Activated T-cell treated with anti-CD3 and anti-CD28 coated beads, Interleukin-2, amount 50 U/mL, for 72 hours (primary cell): ENCODE data around the gene ABR. TPM values are rescaled to one million over a fixed set of nuclear protein-coding genes. Genes with fewer than 3 reads are reported as not detected.

Source experiments
- ATAC-seq, 2 donors: fragments of 150-1000 bp; cut with Tn5 transposase; replicated peaks in 1 of 2; 2 replicates each; pipeline ENCODE4 v1.10.0; 2021; ENCODE audit warnings: moderate library complexity in 2 of 2, mild to moderate bottlenecking in 1 of 2
- DNase-seq, 2 donors: peaks; one replicate each; pipeline ENCODE4 v3.0.0; 2021 to 2022; ENCODE audit warnings: mixed read lengths in 1 of 2
- H3K27ac Mint-ChIP-seq: one replicate; pipeline ENCODE4 v1.8.0; 2022; ENCODE audit warnings: mild to moderate bottlenecking, moderate library complexity, mixed read lengths
- H3K27me3 Mint-ChIP-seq: one replicate; pipeline ENCODE4 v1.8.0; 2022; ENCODE audit warnings: low read depth, mixed read lengths
- H3K36me3 Mint-ChIP-seq, 2 donors: one replicate each; pipeline ENCODE4 v1.8.0; 2022; ENCODE audit warnings: mixed read lengths in 2 of 2, mild to moderate bottlenecking in 1 of 2; ENCODE audit not compliant: insufficient read depth in 2 of 2
- H3K4me1 Mint-ChIP-seq: one replicate; pipeline ENCODE4 v1.8.0; 2022; ENCODE audit warnings: low read depth, mixed read lengths
- H3K4me3 Mint-ChIP-seq, 2 donors: one replicate each; pipeline ENCODE4 v1.8.0; 2022; ENCODE audit warnings: mild to moderate bottlenecking in 2 of 2, mixed read lengths in 2 of 2, moderate library complexity in 2 of 2
- H3K9me3 Mint-ChIP-seq, 2 donors: one replicate each; pipeline ENCODE4 v1.8.0; 2022; ENCODE audit warnings: mixed read lengths in 2 of 2
- total RNA-seq, 2 donors: library from RNA; stranded (reverse); gene quantifications; one replicate each; pipeline ENCODE4 v1.2.3, GENCODE V29; 2022

The ABR gene
- total RNA-seq, 2 donors from 2014 or later = 65.8 to 70.8 TPM

DNA sequence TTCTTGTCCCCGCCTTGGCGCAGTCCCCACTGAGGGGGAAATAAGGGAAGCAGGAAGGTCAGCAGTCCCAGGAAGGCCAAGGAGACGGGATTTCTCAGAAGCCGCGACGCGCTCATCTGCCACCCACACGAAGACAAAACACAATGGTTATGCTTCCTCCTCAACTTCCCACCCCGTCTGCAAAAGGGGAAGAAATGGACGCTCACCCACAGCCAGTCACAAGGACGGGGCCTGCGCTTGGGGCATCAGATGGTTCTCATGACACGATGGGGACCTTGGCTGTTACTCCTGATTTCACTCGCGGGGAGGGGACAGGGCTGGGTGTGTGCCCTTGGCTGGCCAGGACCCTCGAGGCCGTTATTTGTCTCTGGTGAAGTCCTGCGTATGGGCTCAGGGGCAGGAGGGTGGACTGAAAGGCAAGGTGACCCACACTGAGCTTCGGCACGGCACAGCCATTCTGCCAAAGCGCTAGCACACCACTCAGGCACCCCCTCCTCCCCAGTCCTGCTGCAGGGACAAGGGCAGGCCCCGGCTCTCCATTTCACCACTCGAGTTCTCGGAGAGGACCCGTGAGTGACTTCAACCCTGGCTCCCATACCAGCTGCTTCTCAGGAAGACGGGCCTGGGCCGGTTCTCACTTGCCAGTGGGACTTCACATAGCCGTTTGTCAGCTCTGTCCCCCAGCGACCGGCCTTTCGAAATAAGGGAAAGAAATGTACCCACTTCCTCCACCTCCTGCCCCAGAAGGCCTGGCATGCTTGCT is 84.5 kb downstream of the ABR start:
- no peaks in the 10 kb centered on the region for H3K27me3 Mint-ChIP-seq
- H3K9me3 Mint-ChIP-seq = no peaks in the 10 kb centered on the region
- ATAC-seq = no peak

GRCh38 chr17:1094591-1094990 is 85.2 kb downstream of the ABR start:
- no peaks in the 10 kb centered on the region for H3K9me3 Mint-ChIP-seq
- ATAC-seq = no peak

More for the DNA sequence above, 84.5 kb downstream of the ABR start:
- Mint-ChIP-seq H3K4me1 (peaks cover 30% of the 10 kb centered on the region), H3K4me3 (no peak overlapping the region), H3K36me3 (peaks cover 0 to 6% of the 10 kb centered on the region in 2 donors), H3K27ac (no peak overlapping the region)
- DNase-seq = no peak

GRCh38 chr17:1091900-1092299 is 87.9 kb downstream of the ABR start:
- no peaks in the 10 kb centered on the region for H3K9me3 Mint-ChIP-seq
- no peak for DNase-seq
- no peak overlapping the region for H3K4me3 Mint-ChIP-seq
- no peak overlapping the region for H3K27ac Mint-ChIP-seq
- H3K4me1 Mint-ChIP-seq = peaks cover 2% of the 10 kb centered on the region
- peaks cover 0 to 2% of the 10 kb centered on the region in 2 donors for H3K36me3 Mint-ChIP-seq
- ATAC-seq = no peak
- H3K27me3 Mint-ChIP-seq = no peaks in the 10 kb centered on the region

More at GRCh38 chr17:1094591-1094990, 85.2 kb downstream of the ABR start:
- Mint-ChIP-seq H3K27me3 (no peaks in the 10 kb centered on the region), H3K4me1 (peaks cover 29% of the 10 kb centered on the region), H3K4me3 (no peak overlapping the region), H3K36me3 (peaks cover 0 to 6% of the 10 kb centered on the region in 2 donors), H3K27ac (no peak overlapping the region)
- no peak for DNase-seq

DNA sequence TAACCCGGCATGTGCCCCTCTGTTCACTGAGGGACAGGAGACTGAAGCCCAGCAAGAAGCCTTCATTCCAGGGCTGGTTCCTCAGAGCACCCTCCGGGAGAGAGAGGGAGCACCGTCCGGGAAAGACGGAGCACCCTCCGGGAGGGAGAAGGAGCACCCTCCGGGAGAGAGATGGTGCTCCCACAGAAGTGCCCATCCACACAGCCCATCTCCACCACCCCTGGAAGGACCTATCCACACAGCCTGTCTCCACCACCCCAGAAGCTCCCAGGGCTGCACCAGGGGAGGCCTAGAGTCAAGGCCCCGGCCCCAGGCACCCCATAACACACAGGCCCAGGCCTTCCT is 88.6 kb downstream of the ABR start:
- Mint-ChIP-seq H3K27me3 (no peaks in the 10 kb centered on the region), H3K27ac (no peak overlapping the region), H3K9me3 (no peaks in the 10 kb centered on the region), H3K4me1 (no peaks in the 10 kb centered on the region), H3K4me3 (no peak overlapping the region), H3K36me3 (peaks cover 0 to 2% of the 10 kb centered on the region in 2 donors)
- DNase-seq (no peak), ATAC-seq (no peak)

GRCh38 chr17:1090465-1091189 is 89.2 kb downstream of the ABR start:
- no peaks in the 10 kb centered on the region for H3K27me3 Mint-ChIP-seq
- peaks cover 0 to 2% of the 10 kb centered on the region in 2 donors for H3K36me3 Mint-ChIP-seq
- DNase-seq (no peak), ATAC-seq (no peak)
- no peaks in the 10 kb centered on the region for H3K9me3 Mint-ChIP-seq
- no peak overlapping the region for H3K4me3 Mint-ChIP-seq
- H3K27ac Mint-ChIP-seq = no peak overlapping the region
- H3K4me1 Mint-ChIP-seq = no peaks in the 10 kb centered on the region

- no peak overlapping the region for H3K4me3 Mint-ChIP-seq
- ATAC-seq (no peak), DNase-seq (no peak)
- no peaks in the 10 kb centered on the region for H3K27me3 Mint-ChIP-seq
- H3K9me3 Mint-ChIP-seq = no peaks in the 10 kb centered on the region
- peaks cover 0 to 3% of the 10 kb centered on the region in 2 donors for H3K36me3 Mint-ChIP-seq
- no peak overlapping the region for H3K27ac Mint-ChIP-seq
- H3K4me1 Mint-ChIP-seq = no peaks in the 10 kb centered on the region
Observed at GRCh38 chr17:1089915-1090314, 89.9 kb downstream of the ABR start.

- Mint-ChIP-seq H3K27ac (no peak overlapping the region), H3K36me3 (peaks cover 0 to 1% of the 10 kb centered on the region in 2 donors), H3K27me3 (no peaks in the 10 kb centered on the region), H3K4me1 (no peaks in the 10 kb centered on the region), H3K9me3 (no peaks in the 10 kb centered on the region), H3K4me3 (no peak overlapping the region)
- ATAC-seq (no peak), DNase-seq (no peak)
Observed at GRCh38 chr17:1087381-1088241, 92.2 kb downstream of the ABR start.

GRCh38 chr17:1083451-1084187 is 96.2 kb downstream of the ABR start:
- H3K27ac Mint-ChIP-seq = no peak overlapping the region
- H3K4me1 Mint-ChIP-seq = no peaks in the 10 kb centered on the region
- ATAC-seq = no peak
- H3K4me3 Mint-ChIP-seq = no peak overlapping the region
- no peaks in the 10 kb centered on the region for H3K9me3 Mint-ChIP-seq
- no peaks in the 10 kb centered on the region for H3K27me3 Mint-ChIP-seq
- no peak for DNase-seq
- H3K36me3 Mint-ChIP-seq = peaks cover 0 to 1% of the 10 kb centered on the region in 2 donors

GRCh38 chr17:1082579-1082978 is 97.2 kb downstream of the ABR start:
- Mint-ChIP-seq H3K4me3 (no peak overlapping the region), H3K36me3 (peaks cover 0 to 1% of the 10 kb centered on the region in 2 donors), H3K27me3 (no peaks in the 10 kb centered on the region), H3K27ac (no peak overlapping the region), H3K4me1 (no peaks in the 10 kb centered on the region), H3K9me3 (no peaks in the 10 kb centered on the region)
- no peak for ATAC-seq
- DNase-seq = no peak

- H3K4me1 Mint-ChIP-seq = no peaks in the 10 kb centered on the region
- no peak overlapping the region for H3K4me3 Mint-ChIP-seq
- no peaks in the 10 kb centered on the region for H3K27me3 Mint-ChIP-seq
- ATAC-seq (no peak), DNase-seq (no peak)
- no peaks in the 10 kb centered on the region for H3K9me3 Mint-ChIP-seq
- H3K36me3 Mint-ChIP-seq = no peaks in the 10 kb centered on the region
- no peak overlapping the region for H3K27ac Mint-ChIP-seq
Observed at GRCh38 chr17:1078831-1079561, 100.8 kb downstream of the ABR start.

DNA sequence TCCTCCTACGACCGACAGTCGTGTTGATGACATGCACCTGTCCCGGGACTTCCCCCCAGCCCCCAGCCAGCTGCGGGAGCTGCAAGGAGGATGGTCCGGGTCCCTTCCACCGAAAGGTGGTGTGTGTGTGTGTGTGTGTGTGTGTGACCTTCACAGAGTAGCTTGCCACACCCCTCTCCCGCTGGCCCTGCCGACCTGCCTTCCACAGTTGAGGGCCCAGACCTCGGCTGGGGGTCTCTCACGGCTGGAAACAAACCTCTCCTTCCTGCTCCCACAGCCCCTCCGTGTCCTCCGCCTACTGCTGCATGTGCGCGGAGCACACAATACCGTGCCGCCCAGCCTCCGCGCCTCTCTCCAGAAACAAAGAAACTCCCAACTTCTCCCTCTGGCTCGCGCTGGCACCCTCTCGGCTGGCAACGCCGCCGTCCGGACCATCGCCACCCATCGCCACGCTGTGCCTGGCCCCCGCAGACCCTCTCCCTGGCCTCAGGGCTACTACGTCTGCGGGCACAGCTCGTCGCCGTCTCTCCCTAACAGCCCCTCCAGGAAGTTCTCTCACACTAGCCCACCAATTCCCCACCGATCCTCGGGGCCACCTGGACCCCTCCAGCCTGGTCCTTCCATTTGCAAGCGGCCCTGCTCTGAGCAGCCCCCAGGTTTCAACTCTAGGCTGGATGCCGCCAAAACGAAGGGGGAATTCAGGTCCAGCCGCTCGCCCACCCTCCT is 101.6 kb downstream of the ABR start:
- H3K27ac Mint-ChIP-seq = no peak overlapping the region
- H3K27me3 Mint-ChIP-seq = no peaks in the 10 kb centered on the region
- H3K4me3 Mint-ChIP-seq = no peak overlapping the region
- DNase-seq (no peak), ATAC-seq (no peak)
- H3K4me1 Mint-ChIP-seq = no peaks in the 10 kb centered on the region
- H3K36me3 Mint-ChIP-seq = no peaks in the 10 kb centered on the region
- H3K9me3 Mint-ChIP-seq = no peaks in the 10 kb centered on the region

GRCh38 chr17:1077581-1077985 is 102.2 kb downstream of the ABR start:
- no peak overlapping the region for H3K27ac Mint-ChIP-seq
- ATAC-seq = no peak
- no peak for DNase-seq
- no peaks in the 10 kb centered on the region for H3K4me1 Mint-ChIP-seq
- H3K36me3 Mint-ChIP-seq = no peaks in the 10 kb centered on the region
- H3K9me3 Mint-ChIP-seq = no peaks in the 10 kb centered on the region
- no peaks in the 10 kb centered on the region for H3K27me3 Mint-ChIP-seq
- H3K4me3 Mint-ChIP-seq = no peak overlapping the region
